ENCODE data around the gene MPL.

GRCh38 chr1:43359696-43360095 lies 22.1 kb downstream of the MPL start:
- no peak for TF ChIP-seq POLR2AphosphoS5 (IDR thresholded peaks at IDR 0.05; ENCODE audit: low read depth, low read length)
- no peak for TF ChIP-seq CTCF (IDR thresholded peaks at IDR 0.05; ENCODE audit: control extremely low read depth in 1 of 3, insufficient read depth in 1 of 3, low read depth in 1 of 3, low read length in 3 of 3)
- no peak for TF ChIP-seq EZH2 (IDR thresholded peaks at IDR 0.05; ENCODE audit: low read depth, low read length, severe bottlenecking)
- no peak for TF ChIP-seq YY1 (IDR thresholded peaks at IDR 0.05; ENCODE audit: low read depth, low read length)
- TF ChIP-seq POLR2A (IDR thresholded peaks at IDR 0.05; ENCODE audit: control extremely low read depth in 1 of 2, low read depth in 2 of 2, low read length in 2 of 2), result no peak
- TF ChIP-seq SIN3A (conservative IDR thresholded peaks at IDR 0.05 in 1 of 2, IDR thresholded peaks at IDR 0.05 in 1 of 2; ENCODE audit: low read depth in 1 of 2, low read length in 2 of 2), result no peak
- no peak for TF ChIP-seq ATF2 (IDR thresholded peaks at IDR 0.05; ENCODE audit: low read length)
- no peak for TF ChIP-seq HDAC6 (IDR thresholded peaks at IDR 0.05; ENCODE audit: low read depth, low read length)
- TF ChIP-seq RAD21 (IDR thresholded peaks at IDR 0.05 in 1 of 2, conservative IDR thresholded peaks at IDR 0.05 in 1 of 2; ENCODE audit: low read depth in 2 of 2, low read length in 2 of 2), result no peak
- TF ChIP-seq KDM4A (IDR thresholded peaks at IDR 0.05; ENCODE audit: low read depth, low read length, severe bottlenecking), result no peak
- no peak for TF ChIP-seq ZNF274 (IDR thresholded peaks at IDR 0.05; ENCODE audit: borderline replicate concordance, extremely low read depth, low read length)
